ENCODE measurements around the gene SMIM5. TPM values are rescaled to one million over a fixed set of nuclear protein-coding genes. Genes with fewer than 3 reads are reported as not detected.
A peak's percentile ranks its signal among the peaks of the same experiment; 100 is the strongest.

SMIM5 gene
- total RNA-seq, 6 experiments from 2014 or later, result 0.09 TPM; not detected in 5

- no peak overlapping the region for H3K4me3 Mint-ChIP-seq
- peak overlapping the region; percentile 89 for H3K27ac Mint-ChIP-seq
Measured at GRCh38 chr17:75634376-75634740, 1.1 kb downstream of the SMIM5 start.

GRCh38 chr17:75634754-75635609, 1.7 kb downstream of the SMIM5 start:
- Mint-ChIP-seq H3K27me3 (ENCODE audit: insufficient read depth) (peaks cover 5% of the 10 kb centered on the region), H3K4me3 (no peak overlapping the region), H3K9me3 (no peaks in the 10 kb centered on the region), H3K36me3 (ENCODE audit: low read depth) (no peaks in the 10 kb centered on the region), H3K27ac (peak overlapping the region; percentile 89), H3K4me1 (ENCODE audit: low read depth) (peaks cover 16% of the 10 kb centered on the region)
- DNase-seq, result no peak
- no peak for TF ChIP-seq CTCF (IDR thresholded peaks at IDR 0.05)

More at GRCh38 chr17:75634376-75634740, 1.1 kb downstream of the SMIM5 start:
- DNase-seq, result no peak
- no peaks in the 10 kb centered on the region for H3K9me3 Mint-ChIP-seq
- H3K27me3 Mint-ChIP-seq (ENCODE audit: insufficient read depth), result peaks cover 5% of the 10 kb centered on the region
- H3K36me3 Mint-ChIP-seq (ENCODE audit: low read depth), result no peaks in the 10 kb centered on the region
- no peak for TF ChIP-seq CTCF (IDR thresholded peaks at IDR 0.05)
- peaks cover 16% of the 10 kb centered on the region for H3K4me1 Mint-ChIP-seq (ENCODE audit: low read depth)

GRCh38 chr17:75635610-75636202, 2.5 kb downstream of the SMIM5 start:
- Mint-ChIP-seq H3K9me3 (no peaks in the 10 kb centered on the region), H3K36me3 (ENCODE audit: low read depth) (no peaks in the 10 kb centered on the region), H3K27ac (no peak overlapping the region), H3K27me3 (ENCODE audit: insufficient read depth) (peaks cover 5% of the 10 kb centered on the region), H3K4me3 (no peak overlapping the region), H3K4me1 (ENCODE audit: low read depth) (peaks cover 16% of the 10 kb centered on the region)
- no peak for TF ChIP-seq CTCF (IDR thresholded peaks at IDR 0.05)
- DNase-seq, result no peak

- Mint-ChIP-seq H3K4me3 (no peak overlapping the region), H3K9me3 (no peaks in the 10 kb centered on the region), H3K27ac (no peak overlapping the region), H3K36me3 (ENCODE audit: low read depth) (no peaks in the 10 kb centered on the region), H3K27me3 (ENCODE audit: insufficient read depth) (peaks cover 5% of the 10 kb centered on the region), H3K4me1 (ENCODE audit: low read depth) (peaks cover 16% of the 10 kb centered on the region)
- no peak for DNase-seq
- TF ChIP-seq CTCF (IDR thresholded peaks at IDR 0.05), result no peak
Measured at GRCh38 chr17:75636381-75637142, 3.3 kb downstream of the SMIM5 start.

- Mint-ChIP-seq H3K27ac (no peak overlapping the region), H3K4me1 (ENCODE audit: low read depth) (peaks cover 16% of the 10 kb centered on the region), H3K36me3 (ENCODE audit: low read depth) (no peaks in the 10 kb centered on the region), H3K9me3 (no peaks in the 10 kb centered on the region), H3K27me3 (ENCODE audit: insufficient read depth) (peaks cover 5% of the 10 kb centered on the region), H3K4me3 (no peak overlapping the region)
- no peak for DNase-seq
- TF ChIP-seq CTCF (IDR thresholded peaks at IDR 0.05), result no peak
Measured at GRCh38 chr17:75637143-75637538, 3.9 kb downstream of the SMIM5 start.
